SK-N-DZ (cell line): Measurements from ENCODE around the gene KREMEN1.

ENCODE experiments used
- small RNA-seq, 2 experiments: library from RNA; depleted of rRNA; stranded (forward); fragments of <200 nt; gene quantifications; one replicate each; pipeline ENCODE3, GENCODE V24; 2014

The KREMEN1 gene

Small RNAs within 50 kb of the gene (small RNA-seq; reads per million reads assigned to genes)
- gene RNU6-1219P = 0 reads per million in 2 experiments
- gene RNU6-810P = 0 reads per million in 2 experiments
